Tongue (tissue), 2 donors: ENCODE data around the gene HOXD13. TPM values are rescaled to one million over a fixed set of nuclear protein-coding genes. Genes with fewer than 3 reads are reported as not detected.

Experiments
- DNase-seq: peaks from one replicate; pipeline ENCODE4 v3.0.0-alpha.2; 2015
- total RNA-seq: library from RNA; depleted of rRNA; stranded (reverse); fragments of >200 nt; gene quantifications from one replicate; pipeline ENCODE4 v1.2.3, GENCODE V29; 2014

The HOXD13 gene
- total RNA-seq, 1 donor from 2014 or later = not detected

GRCh38 chr2:176106581-176107539 is 14.3 kb downstream of the HOXD13 start, which contains the start of gene HOXD11:
Gene HOXD11, plus strand, starts transcription at chr2:176107280. Its CDS starts 76 bp downstream, at chr2:176107356.
- no peak for DNase-seq

- no peak for DNase-seq
These were observed 15.2 kb downstream of the HOXD13 start for GRCh38 chr2:176107731-176108181.

DNA sequence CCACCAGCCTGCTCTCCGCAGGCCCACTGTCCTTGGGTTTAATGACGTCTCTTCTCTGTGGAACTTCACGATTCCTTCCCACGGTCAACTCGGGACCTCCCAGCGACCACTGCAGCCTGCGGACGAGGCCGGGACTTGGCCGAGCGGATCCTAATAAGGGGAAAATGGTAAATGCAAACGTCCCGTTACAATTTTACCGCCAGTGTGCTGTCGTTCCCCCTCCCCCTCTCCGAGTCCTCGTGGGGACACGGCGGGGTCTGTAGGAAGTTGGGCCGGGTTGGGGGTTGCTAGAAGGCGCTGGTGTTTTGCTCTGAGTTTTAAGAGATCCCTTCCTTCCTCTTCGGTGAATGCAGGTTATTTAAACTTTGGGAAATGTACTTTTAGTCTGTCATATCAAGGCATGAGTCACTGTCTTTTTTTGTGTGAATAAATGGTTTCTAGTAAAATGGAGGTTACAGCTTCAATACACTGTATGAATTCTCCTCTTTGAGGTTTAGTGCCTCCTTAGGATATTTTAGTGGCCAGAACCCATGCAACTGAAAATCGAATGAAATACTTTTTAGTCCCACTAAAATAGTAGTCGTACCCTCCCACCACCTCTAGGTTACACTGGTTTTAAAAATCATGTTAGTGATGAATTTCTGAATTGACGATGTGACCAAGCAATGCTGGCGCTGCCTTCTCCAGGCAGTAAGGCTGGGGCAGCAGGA is 16.8 kb downstream of the HOXD13 start:
- DNase-seq = no peak

DNA sequence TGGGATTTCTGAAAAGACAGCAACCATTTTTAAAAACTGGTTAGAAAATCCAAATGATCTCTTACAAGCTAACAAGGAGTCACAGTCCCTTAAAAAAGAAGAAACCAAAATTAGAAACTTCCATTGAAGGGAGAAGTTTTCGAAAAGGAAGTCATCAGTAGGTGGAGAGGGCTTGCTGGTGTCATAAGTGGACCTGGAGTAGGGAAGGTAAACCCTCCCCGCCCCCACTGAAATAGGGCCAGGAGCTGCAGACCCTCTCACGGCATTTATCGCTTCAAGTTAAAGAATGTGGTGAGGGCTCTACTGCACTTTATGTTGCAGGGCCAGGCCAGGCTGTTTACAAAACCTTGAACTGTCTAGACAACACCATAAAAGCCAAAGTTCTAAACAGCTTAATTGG is 17.4 kb downstream of the HOXD13 start:
- no peak for DNase-seq

- no peak for DNase-seq
These were observed 18.1 kb downstream of the HOXD13 start for GRCh38 chr2:176110415-176111308.

DNA sequence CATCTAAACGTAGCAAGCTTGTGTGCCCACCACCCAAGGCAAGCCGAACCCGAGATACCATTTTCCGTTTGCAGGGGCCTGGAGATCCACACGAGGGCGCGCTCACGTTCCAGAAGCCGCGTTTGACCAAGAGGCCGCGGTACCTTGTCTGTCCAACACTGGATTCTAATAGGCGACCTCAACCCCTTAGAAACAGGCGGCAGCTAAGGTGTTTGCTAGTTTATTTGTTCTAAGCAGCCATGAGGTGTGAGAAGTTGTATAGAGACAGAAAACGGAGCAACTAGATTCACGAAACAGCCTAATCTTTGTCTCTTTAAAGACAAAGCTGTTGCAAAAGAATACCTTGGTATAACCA is 18.8 kb downstream of the HOXD13 start:
- peak; percentile 84 for DNase-seq

DNA sequence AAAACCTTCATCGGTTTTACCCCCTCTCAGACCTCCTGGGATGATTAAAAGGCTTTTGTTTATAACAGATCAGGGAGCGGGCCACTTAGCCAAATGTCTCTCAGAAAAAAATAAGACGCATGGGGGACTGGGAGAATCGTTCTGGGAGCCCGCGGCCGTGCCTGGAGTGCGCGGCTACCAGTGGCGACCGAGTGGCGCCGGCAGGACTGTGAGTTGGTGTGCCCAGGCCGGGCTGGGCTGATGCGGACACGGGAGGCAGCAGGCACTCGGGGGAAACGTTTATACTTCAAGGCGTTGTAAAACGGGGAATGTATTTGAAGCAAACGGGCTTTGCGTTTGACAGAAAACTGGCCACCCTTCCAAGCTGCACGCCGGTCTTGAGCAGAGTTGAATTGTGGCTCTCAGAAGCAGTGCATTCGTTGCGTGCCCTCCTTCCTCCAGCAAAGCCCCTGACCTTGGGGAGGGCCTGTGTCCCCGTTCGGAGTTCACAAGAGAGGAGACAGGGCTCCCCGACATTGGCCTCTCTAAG is 19.4 kb downstream of the HOXD13 start:
- no peak for DNase-seq

- no peak for DNase-seq
These were observed 20.1 kb downstream of the HOXD13 start for GRCh38 chr2:176112375-176113302.

- no peak for DNase-seq
These were observed 21.8 kb downstream of the HOXD13 start for GRCh38 chr2:176114120-176114929.

- DNase-seq = no peak
These were observed 22.6 kb downstream of the HOXD13 start for GRCh38 chr2:176114930-176115625.

GRCh38 chr2:176115883-176116813 is 23.6 kb downstream of the HOXD13 start, which contains the start of gene HOXD10:
Gene HOXD10, plus strand, starts transcription at chr2:176116778. Its CDS starts 56 bp downstream, at chr2:176116834.
- no peak for DNase-seq

DNA sequence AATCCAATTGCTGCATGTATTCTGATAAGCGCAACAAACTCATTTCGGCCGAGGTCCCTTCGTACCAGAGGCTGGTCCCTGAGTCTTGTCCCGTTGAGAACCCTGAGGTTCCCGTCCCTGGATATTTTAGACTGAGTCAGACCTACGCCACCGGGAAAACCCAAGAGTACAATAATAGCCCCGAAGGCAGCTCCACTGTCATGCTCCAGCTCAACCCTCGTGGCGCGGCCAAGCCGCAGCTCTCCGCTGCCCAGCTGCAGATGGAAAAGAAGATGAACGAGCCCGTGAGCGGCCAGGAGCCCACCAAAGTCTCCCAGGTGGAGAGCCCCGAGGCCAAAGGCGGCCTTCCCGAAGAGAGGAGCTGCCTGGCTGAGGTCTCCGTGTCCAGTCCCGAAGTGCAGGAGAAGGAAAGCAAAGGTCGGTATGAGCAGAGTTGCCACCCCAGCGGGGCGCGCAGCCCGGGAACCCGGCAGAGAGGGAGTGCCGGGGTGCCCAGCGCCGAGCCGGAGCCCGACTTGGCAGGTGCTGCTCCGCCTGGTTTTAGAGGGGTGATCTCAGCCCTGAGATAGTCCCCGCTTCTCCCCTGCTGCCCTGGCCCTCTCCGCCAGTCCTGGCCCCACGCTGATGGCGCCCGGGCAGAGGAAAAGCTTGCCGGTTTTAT is 24.8 kb downstream of the HOXD13 start:
- no peak for DNase-seq

DNA sequence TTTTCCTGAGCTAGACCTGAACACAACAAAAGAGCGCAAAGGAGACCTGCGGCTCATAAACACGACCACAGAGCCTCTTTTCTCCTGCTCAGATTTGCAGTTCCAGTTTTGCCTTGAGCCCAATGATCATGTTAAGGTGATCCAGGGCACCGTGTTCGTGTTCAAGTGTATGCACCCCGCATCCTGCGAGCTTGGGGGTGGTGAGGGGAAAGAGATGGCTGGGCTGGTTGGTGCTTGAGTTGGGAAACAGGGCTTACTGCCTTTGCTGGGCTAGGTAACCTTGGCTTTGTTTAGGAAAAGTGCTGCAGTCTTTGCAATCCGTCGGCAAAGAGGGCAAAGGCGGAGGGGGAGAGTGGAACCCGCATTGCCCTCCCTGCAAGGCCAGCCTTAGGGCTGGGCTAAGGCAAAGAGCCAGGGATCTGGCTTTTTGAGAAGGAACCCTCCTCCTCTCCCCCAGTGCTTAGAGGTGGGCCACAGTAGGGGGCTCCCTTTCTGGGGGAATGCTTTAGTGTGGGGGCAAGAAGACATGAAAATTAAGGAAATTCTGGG is 25.4 kb downstream of the HOXD13 start:
- DNase-seq = no peak

DNA sequence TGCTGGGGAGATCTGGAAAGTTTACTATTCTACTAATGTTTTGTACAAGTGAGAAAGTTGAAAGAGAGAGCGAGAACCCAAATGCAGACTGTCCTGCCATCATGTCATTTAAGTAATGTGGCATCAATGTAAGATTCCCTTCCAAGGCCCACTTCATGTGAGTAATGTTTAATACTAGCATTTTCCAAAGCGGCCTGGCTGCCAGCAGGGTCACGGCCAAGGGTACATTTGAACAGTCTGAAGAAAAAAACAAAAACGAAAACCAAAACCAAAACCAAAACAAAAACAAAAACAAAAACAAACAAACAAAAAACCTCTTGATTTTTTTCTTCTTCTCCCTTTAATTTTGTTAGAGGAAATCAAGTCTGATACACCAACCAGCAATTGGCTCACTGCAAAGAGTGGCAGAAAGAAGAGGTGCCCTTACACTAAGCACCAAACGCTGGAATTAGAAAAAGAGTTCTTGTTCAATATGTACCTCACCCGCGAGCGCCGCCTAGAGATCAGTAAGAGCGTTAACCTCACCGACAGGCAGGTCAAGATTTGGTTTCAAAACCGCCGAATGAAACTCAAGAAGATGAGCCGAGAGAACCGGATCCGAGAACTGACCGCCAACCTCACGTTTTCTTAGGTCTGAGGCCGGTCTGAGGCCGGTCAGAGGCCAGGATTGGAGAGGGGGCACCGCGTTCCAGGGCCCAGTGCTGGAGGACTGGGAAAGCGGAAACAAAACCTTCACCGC is 26.2 kb downstream of the HOXD13 start:
- peak; percentile 57 for DNase-seq

DNA sequence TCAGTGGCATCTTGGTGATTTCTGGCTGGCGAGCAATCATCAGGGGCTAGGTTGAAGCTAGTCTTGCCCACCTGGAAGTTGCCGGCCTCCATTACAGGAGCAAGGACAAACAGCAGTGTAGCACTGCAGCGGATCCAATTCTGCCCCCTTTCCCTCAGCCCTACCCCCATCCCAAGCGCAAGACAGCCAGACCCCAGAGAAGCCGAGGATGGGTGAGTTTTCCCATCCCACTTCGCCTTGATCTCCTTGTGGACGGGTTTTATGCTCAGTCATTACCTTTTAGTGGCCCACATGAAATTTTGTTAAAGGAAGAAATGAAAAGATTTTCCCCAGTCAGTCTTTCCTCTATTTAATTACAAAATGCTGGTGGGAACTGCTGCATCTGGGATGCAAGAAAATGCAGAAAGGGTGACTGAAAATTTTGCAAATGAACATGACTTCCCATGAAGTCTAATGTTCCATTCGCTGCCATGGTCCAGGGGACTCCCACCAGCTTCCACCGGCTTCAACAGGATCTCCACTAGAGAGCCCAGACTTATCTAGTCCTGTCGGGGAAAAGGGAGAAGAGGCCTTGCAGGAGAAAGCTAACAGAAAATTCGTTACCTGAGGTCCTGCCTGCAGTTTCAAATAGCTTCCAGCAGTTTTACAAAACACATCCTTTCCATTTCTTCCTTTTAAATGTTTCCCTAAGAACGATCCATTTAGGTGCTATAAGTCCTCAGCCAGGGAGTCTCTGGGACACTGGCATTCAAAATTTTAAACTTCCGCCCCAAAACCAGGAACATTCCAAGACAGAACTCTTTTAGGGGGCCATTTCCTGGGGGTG is 28.1 kb downstream of the HOXD13 start:
- DNase-seq = no peak
